K562 (cell line): ENCODE measurements around the gene P4HB. TPM values are rescaled to one million over a fixed set of nuclear protein-coding genes. Genes with fewer than 3 reads are reported as not detected.

Source experiments
- BCL6 ChIP-seq: fragments of 250-450 bp; sonication (Bioruptor Pico); IDR thresholded peaks from 2 replicates; pipeline ENCODE4 v1.4.0; 2020
- HLTF ChIP-seq: fragments of 450-650 bp; IDR thresholded peaks from 2 replicates; pipeline ENCODE4 v1.6.1; 2016
- KDM2B ChIP-seq: fragments of 250-450 bp; sonication (Bioruptor Pico); IDR thresholded peaks from 2 replicates; pipeline ENCODE4 v1.8.0; 2021; ENCODE audit warnings: mild to moderate bottlenecking, moderate library complexity
- OTX1 ChIP-seq: fragments of 450-650 bp; formaldehyde crosslinking; IDR thresholded peaks from 2 replicates; pipeline ENCODE4 v1.4.0; 2022; ENCODE audit warnings: mild to moderate bottlenecking
- SMARCA4 ChIP-seq: fragments of 450-650 bp; IDR thresholded peaks from 2 replicates; pipeline ENCODE4 v1.6.1; 2016
- ZNF384 ChIP-seq: IDR thresholded peaks from 2 replicates; pipeline ENCODE4 v1.6.1; 2012; ENCODE audit warnings: low read depth, low read length, improper control_type of control experiment
- ZZZ3 ChIP-seq: fragments of 450-650 bp; IDR thresholded peaks from 2 replicates; pipeline ENCODE4 v1.6.1; 2016; ENCODE audit warnings: antibody characterized with exemption, mild to moderate bottlenecking, moderate library complexity
- polyA plus RNA-seq, 8 experiments: library from polyadenylated mRNA; depleted of rRNA in 4 of 8; stranded (reverse) in 5 of 8; unstranded in 3 of 8; fragments of >200 nt; fragmentation: Nextera tagmentation in 2 of 8; fragmentation: Illumina TruSeq in 1 of 8; extraction: Ambion mirVana in 2 of 8; extraction: Trizol in 1 of 8; gene quantifications; 2 replicates each; pipeline versions ENCODE4 v1.2.1 to v1.2.3, GENCODE V29; 2011 to 2014; ENCODE audit warnings: inconsistent platforms in 1 of 8, missing spikeins in 1 of 8
- total RNA-seq, 7 experiments: library from RNA; depleted of rRNA in 6 of 7; stranded (reverse); fragments of >200 nt in 6 of 7; fragmentation: Illumina TruSeq in 2 of 7; extraction: Trizol in 2 of 7; gene quantifications; 2 replicates each; pipeline versions ENCODE4 v1.2.1 to v1.2.3, GENCODE V29; 2011 to 2021; ENCODE audit warnings: low replicate concordance in 1 of 7
- TF ChIP-seq, protein P1 (sequence below): fragments of 450-650 bp; IDR thresholded peaks from 2 replicates; pipeline ENCODE4 v1.6.1; 2016; ENCODE audit warnings: mild to moderate bottlenecking, moderate library complexity
- TF ChIP-seq, protein P2 (sequence below): fragments of 250-450 bp; sonication (Bioruptor Pico); IDR thresholded peaks from 2 replicates; pipeline ENCODE4 v1.9.0; 2021; ENCODE audit warnings: mild to moderate bottlenecking, inconsistent platforms
- TF ChIP-seq, protein P3 (sequence below): fragments of 450-650 bp; conservative IDR thresholded peaks from 2 replicates; pipeline ENCODE4 v1.6.1; 2016; ENCODE audit warnings: missing genetic modification characterization, low read depth, mild to moderate bottlenecking, control low read depth, missing compliant biosample characterization
- TF ChIP-seq, protein P4 (sequence below): fragments of 450-650 bp; IDR thresholded peaks from 2 replicates; pipeline ENCODE4 v1.6.1; 2016

Gene P4HB
- total and polyA plus RNA-seq, 9 of the 15 experiments (the other 6 are each of a cell fraction or from before 2014, with no cell fraction given), result 4.4 to 645 (median 325) TPM

DNA sequence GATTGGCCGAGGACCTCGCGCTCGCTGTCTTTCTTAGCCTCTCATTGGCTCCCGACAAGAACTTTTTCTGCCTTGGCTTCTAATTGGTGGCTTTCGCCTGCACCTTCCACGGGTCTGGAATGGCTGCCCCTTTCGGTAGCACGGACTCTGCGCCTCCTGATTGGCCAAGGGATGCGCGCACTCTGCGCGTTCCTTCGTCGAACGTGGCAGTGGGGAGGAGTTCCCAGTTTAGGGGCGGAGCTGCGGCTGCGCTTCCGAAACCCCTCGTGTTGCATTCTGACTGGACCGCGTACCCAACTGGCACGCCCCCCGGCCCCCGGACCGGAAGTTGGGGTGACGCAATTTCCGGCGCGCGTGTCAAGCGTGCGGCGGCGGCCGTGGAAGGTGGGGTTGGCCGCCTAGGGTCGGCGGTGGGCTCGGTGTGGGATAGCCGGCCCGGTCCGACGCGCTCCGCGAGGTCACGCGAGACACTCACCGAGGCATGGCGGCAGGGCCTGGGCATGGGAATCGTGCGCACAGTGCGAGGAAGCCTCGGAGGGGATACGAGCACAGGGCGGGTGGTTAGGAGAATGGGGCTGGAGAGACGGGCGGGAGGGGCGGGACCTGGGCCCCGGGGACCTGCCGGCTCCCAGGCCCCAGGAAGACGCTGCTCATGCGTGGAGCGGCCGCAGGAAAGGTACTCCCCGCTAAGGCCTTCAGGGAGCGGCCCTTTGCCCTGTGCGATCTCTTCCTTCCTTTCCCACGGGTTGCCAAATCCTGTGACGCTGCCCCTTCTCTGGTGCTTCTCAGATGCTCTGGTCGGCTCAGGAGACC lies 627 bp upstream of the P4HB start (continued):
- TF ChIP-seq, protein P1, sequence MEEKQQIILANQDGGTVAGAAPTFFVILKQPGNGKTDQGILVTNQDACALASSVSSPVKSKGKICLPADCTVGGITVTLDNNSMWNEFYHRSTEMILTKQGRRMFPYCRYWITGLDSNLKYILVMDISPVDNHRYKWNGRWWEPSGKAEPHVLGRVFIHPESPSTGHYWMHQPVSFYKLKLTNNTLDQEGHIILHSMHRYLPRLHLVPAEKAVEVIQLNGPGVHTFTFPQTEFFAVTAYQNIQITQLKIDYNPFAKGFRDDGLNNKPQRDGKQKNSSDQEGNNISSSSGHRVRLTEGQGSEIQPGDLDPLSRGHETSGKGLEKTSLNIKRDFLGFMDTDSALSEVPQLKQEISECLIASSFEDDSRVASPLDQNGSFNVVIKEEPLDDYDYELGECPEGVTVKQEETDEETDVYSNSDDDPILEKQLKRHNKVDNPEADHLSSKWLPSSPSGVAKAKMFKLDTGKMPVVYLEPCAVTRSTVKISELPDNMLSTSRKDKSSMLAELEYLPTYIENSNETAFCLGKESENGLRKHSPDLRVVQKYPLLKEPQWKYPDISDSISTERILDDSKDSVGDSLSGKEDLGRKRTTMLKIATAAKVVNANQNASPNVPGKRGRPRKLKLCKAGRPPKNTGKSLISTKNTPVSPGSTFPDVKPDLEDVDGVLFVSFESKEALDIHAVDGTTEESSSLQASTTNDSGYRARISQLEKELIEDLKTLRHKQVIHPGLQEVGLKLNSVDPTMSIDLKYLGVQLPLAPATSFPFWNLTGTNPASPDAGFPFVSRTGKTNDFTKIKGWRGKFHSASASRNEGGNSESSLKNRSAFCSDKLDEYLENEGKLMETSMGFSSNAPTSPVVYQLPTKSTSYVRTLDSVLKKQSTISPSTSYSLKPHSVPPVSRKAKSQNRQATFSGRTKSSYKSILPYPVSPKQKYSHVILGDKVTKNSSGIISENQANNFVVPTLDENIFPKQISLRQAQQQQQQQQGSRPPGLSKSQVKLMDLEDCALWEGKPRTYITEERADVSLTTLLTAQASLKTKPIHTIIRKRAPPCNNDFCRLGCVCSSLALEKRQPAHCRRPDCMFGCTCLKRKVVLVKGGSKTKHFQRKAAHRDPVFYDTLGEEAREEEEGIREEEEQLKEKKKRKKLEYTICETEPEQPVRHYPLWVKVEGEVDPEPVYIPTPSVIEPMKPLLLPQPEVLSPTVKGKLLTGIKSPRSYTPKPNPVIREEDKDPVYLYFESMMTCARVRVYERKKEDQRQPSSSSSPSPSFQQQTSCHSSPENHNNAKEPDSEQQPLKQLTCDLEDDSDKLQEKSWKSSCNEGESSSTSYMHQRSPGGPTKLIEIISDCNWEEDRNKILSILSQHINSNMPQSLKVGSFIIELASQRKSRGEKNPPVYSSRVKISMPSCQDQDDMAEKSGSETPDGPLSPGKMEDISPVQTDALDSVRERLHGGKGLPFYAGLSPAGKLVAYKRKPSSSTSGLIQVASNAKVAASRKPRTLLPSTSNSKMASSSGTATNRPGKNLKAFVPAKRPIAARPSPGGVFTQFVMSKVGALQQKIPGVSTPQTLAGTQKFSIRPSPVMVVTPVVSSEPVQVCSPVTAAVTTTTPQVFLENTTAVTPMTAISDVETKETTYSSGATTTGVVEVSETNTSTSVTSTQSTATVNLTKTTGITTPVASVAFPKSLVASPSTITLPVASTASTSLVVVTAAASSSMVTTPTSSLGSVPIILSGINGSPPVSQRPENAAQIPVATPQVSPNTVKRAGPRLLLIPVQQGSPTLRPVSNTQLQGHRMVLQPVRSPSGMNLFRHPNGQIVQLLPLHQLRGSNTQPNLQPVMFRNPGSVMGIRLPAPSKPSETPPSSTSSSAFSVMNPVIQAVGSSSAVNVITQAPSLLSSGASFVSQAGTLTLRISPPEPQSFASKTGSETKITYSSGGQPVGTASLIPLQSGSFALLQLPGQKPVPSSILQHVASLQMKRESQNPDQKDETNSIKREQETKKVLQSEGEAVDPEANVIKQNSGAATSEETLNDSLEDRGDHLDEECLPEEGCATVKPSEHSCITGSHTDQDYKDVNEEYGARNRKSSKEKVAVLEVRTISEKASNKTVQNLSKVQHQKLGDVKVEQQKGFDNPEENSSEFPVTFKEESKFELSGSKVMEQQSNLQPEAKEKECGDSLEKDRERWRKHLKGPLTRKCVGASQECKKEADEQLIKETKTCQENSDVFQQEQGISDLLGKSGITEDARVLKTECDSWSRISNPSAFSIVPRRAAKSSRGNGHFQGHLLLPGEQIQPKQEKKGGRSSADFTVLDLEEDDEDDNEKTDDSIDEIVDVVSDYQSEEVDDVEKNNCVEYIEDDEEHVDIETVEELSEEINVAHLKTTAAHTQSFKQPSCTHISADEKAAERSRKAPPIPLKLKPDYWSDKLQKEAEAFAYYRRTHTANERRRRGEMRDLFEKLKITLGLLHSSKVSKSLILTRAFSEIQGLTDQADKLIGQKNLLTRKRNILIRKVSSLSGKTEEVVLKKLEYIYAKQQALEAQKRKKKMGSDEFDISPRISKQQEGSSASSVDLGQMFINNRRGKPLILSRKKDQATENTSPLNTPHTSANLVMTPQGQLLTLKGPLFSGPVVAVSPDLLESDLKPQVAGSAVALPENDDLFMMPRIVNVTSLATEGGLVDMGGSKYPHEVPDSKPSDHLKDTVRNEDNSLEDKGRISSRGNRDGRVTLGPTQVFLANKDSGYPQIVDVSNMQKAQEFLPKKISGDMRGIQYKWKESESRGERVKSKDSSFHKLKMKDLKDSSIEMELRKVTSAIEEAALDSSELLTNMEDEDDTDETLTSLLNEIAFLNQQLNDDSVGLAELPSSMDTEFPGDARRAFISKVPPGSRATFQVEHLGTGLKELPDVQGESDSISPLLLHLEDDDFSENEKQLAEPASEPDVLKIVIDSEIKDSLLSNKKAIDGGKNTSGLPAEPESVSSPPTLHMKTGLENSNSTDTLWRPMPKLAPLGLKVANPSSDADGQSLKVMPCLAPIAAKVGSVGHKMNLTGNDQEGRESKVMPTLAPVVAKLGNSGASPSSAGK, result peak; percentile 75; the same call in 1 of the 2 replicates
- TF ChIP-seq, protein P2, sequence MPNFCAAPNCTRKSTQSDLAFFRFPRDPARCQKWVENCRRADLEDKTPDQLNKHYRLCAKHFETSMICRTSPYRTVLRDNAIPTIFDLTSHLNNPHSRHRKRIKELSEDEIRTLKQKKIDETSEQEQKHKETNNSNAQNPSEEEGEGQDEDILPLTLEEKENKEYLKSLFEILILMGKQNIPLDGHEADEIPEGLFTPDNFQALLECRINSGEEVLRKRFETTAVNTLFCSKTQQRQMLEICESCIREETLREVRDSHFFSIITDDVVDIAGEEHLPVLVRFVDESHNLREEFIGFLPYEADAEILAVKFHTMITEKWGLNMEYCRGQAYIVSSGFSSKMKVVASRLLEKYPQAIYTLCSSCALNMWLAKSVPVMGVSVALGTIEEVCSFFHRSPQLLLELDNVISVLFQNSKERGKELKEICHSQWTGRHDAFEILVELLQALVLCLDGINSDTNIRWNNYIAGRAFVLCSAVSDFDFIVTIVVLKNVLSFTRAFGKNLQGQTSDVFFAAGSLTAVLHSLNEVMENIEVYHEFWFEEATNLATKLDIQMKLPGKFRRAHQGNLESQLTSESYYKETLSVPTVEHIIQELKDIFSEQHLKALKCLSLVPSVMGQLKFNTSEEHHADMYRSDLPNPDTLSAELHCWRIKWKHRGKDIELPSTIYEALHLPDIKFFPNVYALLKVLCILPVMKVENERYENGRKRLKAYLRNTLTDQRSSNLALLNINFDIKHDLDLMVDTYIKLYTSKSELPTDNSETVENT, result no peak; the same call in 1 of the 2 replicates
- TF ChIP-seq KDM2B (CRISPR knock-in tag), result no peak
- TF ChIP-seq HLTF, result no peak
- no peak for TF ChIP-seq ZZZ3
- TF ChIP-seq OTX1 (CRISPR knock-in tag), result peak; percentile 99
- peak; percentile 93 for TF ChIP-seq BCL6 (CRISPR knock-in tag)
- no peak for TF ChIP-seq SMARCA4
- TF ChIP-seq ZNF384, result peak; percentile 57
- TF ChIP-seq, protein P3, sequence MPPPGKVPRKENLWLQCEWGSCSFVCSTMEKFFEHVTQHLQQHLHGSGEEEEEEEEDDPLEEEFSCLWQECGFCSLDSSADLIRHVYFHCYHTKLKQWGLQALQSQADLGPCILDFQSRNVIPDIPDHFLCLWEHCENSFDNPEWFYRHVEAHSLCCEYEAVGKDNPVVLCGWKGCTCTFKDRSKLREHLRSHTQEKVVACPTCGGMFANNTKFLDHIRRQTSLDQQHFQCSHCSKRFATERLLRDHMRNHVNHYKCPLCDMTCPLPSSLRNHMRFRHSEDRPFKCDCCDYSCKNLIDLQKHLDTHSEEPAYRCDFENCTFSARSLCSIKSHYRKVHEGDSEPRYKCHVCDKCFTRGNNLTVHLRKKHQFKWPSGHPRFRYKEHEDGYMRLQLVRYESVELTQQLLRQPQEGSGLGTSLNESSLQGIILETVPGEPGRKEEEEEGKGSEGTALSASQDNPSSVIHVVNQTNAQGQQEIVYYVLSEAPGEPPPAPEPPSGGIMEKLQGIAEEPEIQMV (tag), result peak; percentile 84
- TF ChIP-seq, protein P4, sequence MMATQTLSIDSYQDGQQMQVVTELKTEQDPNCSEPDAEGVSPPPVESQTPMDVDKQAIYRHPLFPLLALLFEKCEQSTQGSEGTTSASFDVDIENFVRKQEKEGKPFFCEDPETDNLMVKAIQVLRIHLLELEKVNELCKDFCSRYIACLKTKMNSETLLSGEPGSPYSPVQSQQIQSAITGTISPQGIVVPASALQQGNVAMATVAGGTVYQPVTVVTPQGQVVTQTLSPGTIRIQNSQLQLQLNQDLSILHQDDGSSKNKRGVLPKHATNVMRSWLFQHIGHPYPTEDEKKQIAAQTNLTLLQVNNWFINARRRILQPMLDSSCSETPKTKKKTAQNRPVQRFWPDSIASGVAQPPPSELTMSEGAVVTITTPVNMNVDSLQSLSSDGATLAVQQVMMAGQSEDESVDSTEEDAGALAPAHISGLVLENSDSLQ, result peak; percentile 80
